IMR-90 (cell line): ENCODE measurements around the gene CHAT.

Source experiments
- CEBPB ChIP-seq: IDR thresholded peaks from 2 replicates; pipeline ENCODE4 v1.6.1; 2012; ENCODE audit warnings: low read depth, low read length, improper control_type of control experiment
- CTCF ChIP-seq: conservative IDR thresholded peaks from 2 replicates; pipeline ENCODE4 v1.5.1; 2012; ENCODE audit warnings: mild to moderate bottlenecking, low read depth, low read length, improper control_type of control experiment
- FOS ChIP-seq: fragments of 150-350 bp; IDR thresholded peaks from 2 replicates; pipeline ENCODE4 v1.6.1; 2016; ENCODE audit warnings: low read depth, low read length
- MAFK ChIP-seq: IDR thresholded peaks from 2 replicates; pipeline ENCODE4 v1.6.1; 2012; ENCODE audit warnings: low read depth, low read length, improper control_type of control experiment
- MAZ ChIP-seq: IDR thresholded peaks from 2 replicates; pipeline ENCODE4 v1.6.1; 2012; ENCODE audit warnings: low read depth, mild to moderate bottlenecking, low read length, improper control_type of control experiment, moderate library complexity, borderline replicate concordance
- MXI1 ChIP-seq: IDR thresholded peaks from 2 replicates; pipeline ENCODE4 v1.6.1; 2012; ENCODE audit warnings: low read depth, mild to moderate bottlenecking, low read length, moderate library complexity, borderline replicate concordance
- POLR2A ChIP-seq: IDR thresholded peaks from 2 replicates; pipeline ENCODE4 v1.6.1; 2012; ENCODE audit warnings: mild to moderate bottlenecking, low read depth, low read length
- RAD21 ChIP-seq: IDR thresholded peaks from 2 replicates; pipeline ENCODE4 v1.6.1; 2012; ENCODE audit warnings: low read length, improper control_type of control experiment
- RCOR1 ChIP-seq: IDR thresholded peaks from 2 replicates; pipeline ENCODE4 v1.6.1; 2012; ENCODE audit warnings: mild to moderate bottlenecking, low read length, improper control_type of control experiment; ENCODE audit not compliant: insufficient replicate concordance
- RFX5 ChIP-seq: IDR thresholded peaks from 2 replicates; pipeline ENCODE4 v1.8.0; 2012; ENCODE audit warnings: low read depth, mild to moderate bottlenecking, low read length, moderate library complexity
- SMC3 ChIP-seq: fragments of 150-350 bp; IDR thresholded peaks from 2 replicates; pipeline ENCODE4 v1.6.1; 2016; ENCODE audit warnings: low read depth, mild to moderate bottlenecking, antibody characterized with exemption, low read length, moderate library complexity
- USF2 ChIP-seq: fragments of 150-350 bp; IDR thresholded peaks from 2 replicates; pipeline ENCODE4 v1.6.1; 2017; ENCODE audit warnings: mild to moderate bottlenecking, antibody characterized with exemption, low read length, low read depth
- TF ChIP-seq, protein P1 (sequence below): fragments of 150-350 bp; IDR thresholded peaks from 2 replicates; pipeline ENCODE4 v1.6.1; 2016; ENCODE audit warnings: low read depth, mild to moderate bottlenecking, low read length, moderate library complexity, borderline replicate concordance

DNA sequence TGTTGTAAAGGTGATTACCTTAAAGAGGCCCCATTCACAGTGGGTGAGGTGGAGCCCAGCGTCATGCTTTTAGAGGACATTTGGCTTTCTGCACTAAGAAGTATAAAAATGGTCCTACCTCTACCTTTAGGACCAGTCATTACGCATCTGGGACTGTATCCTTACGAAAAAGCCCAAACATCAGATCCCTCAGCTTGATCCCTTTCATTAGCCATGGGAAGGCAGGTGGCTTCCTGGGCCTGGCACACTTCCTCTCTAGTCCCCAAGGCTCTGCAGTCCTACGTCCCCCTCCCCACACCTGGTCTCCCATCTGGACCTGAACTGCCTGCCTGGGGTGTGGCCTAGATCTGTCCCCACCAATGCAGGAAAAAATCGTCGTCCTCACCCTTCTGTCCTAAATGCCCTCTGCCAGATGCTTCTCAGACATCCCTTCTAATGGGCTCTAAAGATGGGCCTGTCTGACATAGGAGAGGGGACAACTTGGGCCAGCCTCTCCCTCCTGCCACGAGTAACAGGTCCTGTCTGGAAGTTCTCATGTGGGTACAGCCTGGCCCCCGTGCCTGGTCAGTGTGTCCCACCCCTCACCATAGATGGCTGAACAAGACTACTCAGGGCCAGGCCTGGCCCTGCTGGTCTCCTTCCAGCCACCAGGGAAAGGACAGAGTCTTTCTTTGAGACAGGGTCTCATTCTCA is 15.5 kb upstream of the CHAT start:
- TF ChIP-seq CTCF (no peak), POLR2A (no peak), RAD21 (no peak), MAFK (no peak), USF2 (no peak), RFX5 (no peak), CEBPB (no peak), SMC3 (no peak), FOS (no peak), MXI1 (no peak), MAZ (no peak), RCOR1 (no peak)
- TF ChIP-seq, protein P1, sequence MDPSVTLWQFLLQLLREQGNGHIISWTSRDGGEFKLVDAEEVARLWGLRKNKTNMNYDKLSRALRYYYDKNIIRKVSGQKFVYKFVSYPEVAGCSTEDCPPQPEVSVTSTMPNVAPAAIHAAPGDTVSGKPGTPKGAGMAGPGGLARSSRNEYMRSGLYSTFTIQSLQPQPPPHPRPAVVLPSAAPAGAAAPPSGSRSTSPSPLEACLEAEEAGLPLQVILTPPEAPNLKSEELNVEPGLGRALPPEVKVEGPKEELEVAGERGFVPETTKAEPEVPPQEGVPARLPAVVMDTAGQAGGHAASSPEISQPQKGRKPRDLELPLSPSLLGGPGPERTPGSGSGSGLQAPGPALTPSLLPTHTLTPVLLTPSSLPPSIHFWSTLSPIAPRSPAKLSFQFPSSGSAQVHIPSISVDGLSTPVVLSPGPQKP, result no peak
